ENCODE results near the gene SMC1A. TPM values are rescaled to one million over a fixed set of nuclear protein-coding genes. Genes with fewer than 3 reads are reported as not detected.

SMC1A gene
- total and polyA plus RNA-seq, 2 of the 8 experiments (the other 6 are each of a cell fraction or from before 2014, with no cell fraction given): 22.2 to 98.1 TPM

- Histone ChIP-seq H3K56ac (replicated peaks; ENCODE audit: insufficient read length, low read depth, low read length) (no peak overlapping the region), H3K4me2 (ENCODE audit: insufficient read depth in 1 of 2, low read depth in 2 of 2, low read length in 2 of 2) (no peak overlapping the region), H3K4me1 (replicated peaks in 1 of 4; ENCODE audit: control insufficient read depth in 3 of 4, insufficient read depth in 4 of 4, low read length in 3 of 4) (peaks cover 0 to 11% (median 4%) of the 10 kb centered on the region in 4 experiments; a peak in 4 of 7 replicates), H4K5ac (ENCODE audit: insufficient read length, low read depth, low read length) (no peak overlapping the region), H2BK12ac (ENCODE audit: low read depth, low read length) (no peak overlapping the region), H2BK20ac (ENCODE audit: low read length) (no peak overlapping the region), H4K91ac (replicated peaks; ENCODE audit: insufficient read length, low read length) (no peak overlapping the region), H3K27ac (ENCODE audit: low read depth, low read length) (no peak overlapping the region), H4K20me1 (replicated peaks in 1 of 2; ENCODE audit: control insufficient read depth in 1 of 2, insufficient read depth in 2 of 2, low read length in 2 of 2) (no peaks in the 10 kb centered on the region), H3K36me3 (ENCODE audit: control insufficient read depth in 2 of 4, insufficient read depth in 4 of 4, low read length in 3 of 4) (no peaks in the 10 kb centered on the region), H3K9ac (replicated peaks in 1 of 4; ENCODE audit: extremely low read depth in 1 of 4, low read depth in 3 of 4, low read length in 3 of 4) (no peak overlapping the region), H3K79me2 (ENCODE audit: control insufficient read depth in 1 of 2, insufficient read depth in 2 of 2, low read length in 2 of 2) (peaks cover 0 to 2% of the 10 kb centered on the region in 2 experiments; a peak in 1 of 4 replicates), H3K23ac (ENCODE audit: insufficient read length) (no peak overlapping the region), H3K9me3 (ENCODE audit: insufficient read depth in 2 of 2, low read depth in 1 of 2, low read length in 1 of 2) (no peaks in the 10 kb centered on the region), H2AFZ (ENCODE audit: low read length) (no peak overlapping the region), H3K18ac (ENCODE audit: extremely low read depth, low read length) (no peak overlapping the region), H3K23me2 (ENCODE audit: low read depth, low read length) (peaks cover 8% of the 10 kb centered on the region; the same call in 1 of the 2 replicates), H2AK5ac (ENCODE audit: low read depth, low read length) (no peak overlapping the region), H3K79me1 (ENCODE audit: low read depth, low read length) (no peaks in the 10 kb centered on the region), H3K14ac (ENCODE audit: insufficient read length) (no peak overlapping the region), H2BK120ac (replicated peaks; ENCODE audit: low read depth, low read length) (no peak overlapping the region), H4K8ac (ENCODE audit: extremely low read depth, insufficient read depth, low read length) (no peak overlapping the region), H2BK5ac (ENCODE audit: low read depth, low read length) (no peak overlapping the region), H3K4ac (replicated peaks; ENCODE audit: insufficient read length, low read depth, low read length) (no peak overlapping the region), H2BK15ac (ENCODE audit: low read length) (no peak overlapping the region), H3K4me3 (ENCODE audit: extremely low read depth in 1 of 4, insufficient read depth in 2 of 4, low read depth in 3 of 4, low read length in 4 of 4) (no peak overlapping the region), H3K27me3 (replicated peaks in 1 of 4; ENCODE audit: control insufficient read depth in 3 of 4, extremely low read depth in 1 of 4, insufficient read depth in 3 of 4, low read length in 3 of 4) (peaks cover 1 to 20% (median 12%) of the 10 kb centered on the region in 4 experiments; a peak in 6 of 7 replicates)
- DNase-seq (ENCODE audit: low read depth in 1 of 2, low spot score in 2 of 2) (no peak), FAIRE-seq (no peak)
- ChIA-PET POLR2A (ENCODE audit: partially characterized antibody) (no interaction called here), CTCF (ENCODE audit: partially characterized antibody) (no interaction called here)
- TF ChIP-seq SIN3A (conservative IDR thresholded peaks at IDR 0.05 in 1 of 2, IDR thresholded peaks at IDR 0.05 in 1 of 2; ENCODE audit: low read depth in 1 of 2, low read length in 2 of 2): no peak
- TF ChIP-seq TCF12 (IDR thresholded peaks at IDR 0.05; ENCODE audit: low read depth, low read length): no peak
- TF ChIP-seq MAX (IDR thresholded peaks at IDR 0.05): no peak
- TF ChIP-seq FOSL1 (IDR thresholded peaks at IDR 0.05; ENCODE audit: insufficient read depth, low read depth, low read length): no peak
- TF ChIP-seq SP2 (IDR thresholded peaks at IDR 0.05; ENCODE audit: low read length): no peak
- no peak for TF ChIP-seq CBX5 (IDR thresholded peaks at IDR 0.05; ENCODE audit: low read depth, low read length)
- TF ChIP-seq POU5F1 (IDR thresholded peaks at IDR 0.05; ENCODE audit: low read depth, low read length): no peak
- no peak for TF ChIP-seq CBX8 (IDR thresholded peaks at IDR 0.05; ENCODE audit: borderline replicate concordance, low read depth, low read length)
- TF ChIP-seq RNF2 (IDR thresholded peaks at IDR 0.05; ENCODE audit: borderline replicate concordance, low read depth, low read length, missing control alignments, poor library complexity, severe bottlenecking): no peak
- WGBS, 2 experiments (ENCODE audit: extremely low coverage in 1 of 2, insufficient coverage in 1 of 2, insufficient read length in 1 of 2, insufficient replicate concordance in 2 of 2, low coverage in 1 of 2, low lambda C conversion rate in 2 of 2, missing lambda C conversion rate in 1 of 2): 100% methylated on average over 1 of the region's 1 CpG; no CpG with 5 or more reads in 1 of the 2 experiments
Observed at GRCh38 chrX:53324803-53325202, 97.7 kb downstream of the SMC1A start.
